Measurements from ENCODE around the gene IRAK1. TPM values are rescaled to one million over a fixed set of nuclear protein-coding genes. Genes with fewer than 3 reads are reported as not detected.

IRAK1 gene
- total and polyA plus RNA-seq, 9 of the 15 experiments (the other 6 are each of a cell fraction or from before 2014, with no cell fraction given): 11.6 to 261 (median 91.6) TPM

- FAIRE-seq (no peak), DNase-seq (ENCODE audit: extremely low read depth in 1 of 4, low spot score in 3 of 4) (peak in 1 of 4 experiments; percentile 33), ATAC-seq (peak; percentile 25; the same call in 2 of the 3 replicates)
- POLR2A ChIA-PET: interaction anchor here (1.0 to 1.7 kb wide), 4 partner anchors 9 to 97 kb away, joined by 3 to 6 read pairs (median 4); no protein-coding TSS in a partner anchor
- WGBS (ENCODE audit: insufficient coverage, low coverage, missing lambda C conversion rate): 61% methylated on average over 4 of the region's 5 CpGs
- Histone ChIP-seq H3K9me3 (replicated peaks; ENCODE audit: control insufficient read depth, insufficient read depth, low read depth, low read length) (no peaks in the 10 kb centered on the region), H3K9ac (ENCODE audit: insufficient read depth in 1 of 2, low read depth in 2 of 2, low read length in 2 of 2) (peak overlapping the region in 1 of 2 experiments; percentile 68; a peak in 2 of 4 replicates), H3K79me2 (ENCODE audit: control insufficient read depth, insufficient read depth, low read length) (peaks cover 46% of the 10 kb centered on the region), H3K4me1 (replicated peaks in 1 of 2; ENCODE audit: control insufficient read depth in 2 of 2, insufficient read depth in 2 of 2, low read length in 2 of 2) (peaks cover 21 to 65% of the 10 kb centered on the region in 2 experiments), H3K4me2 (ENCODE audit: insufficient read depth, low read length) (no peak overlapping the region; the same call in 1 of the 2 replicates), H3K36me3 (ENCODE audit: control insufficient read depth, insufficient read depth, low read length) (peaks cover 37% of the 10 kb centered on the region), H3K27me3 (ENCODE audit: control insufficient read depth in 2 of 2, insufficient read depth in 2 of 2, low read length in 2 of 2) (no peaks in the 10 kb centered on the region), H3K4me3 (no peak overlapping the region), H2AFZ (ENCODE audit: low read depth, low read length) (no peak overlapping the region), H3K9me1 (ENCODE audit: control insufficient read depth, insufficient read depth, low read length) (no peaks in the 10 kb centered on the region), H4K20me1 (replicated peaks; ENCODE audit: control insufficient read depth, insufficient read depth, low read length) (no peaks in the 10 kb centered on the region), H3K27ac (ENCODE audit: extremely low read depth, low read depth, low read length) (no peak overlapping the region; the same call in 2 of the 3 replicates)
- in situ Hi-C loops (cut with MboI) (no loop called here), intact Hi-C loops (cut with micrococcal nuclease) (loop anchor here (5.0 kb wide), 1 partner anchor 70 kb away; no protein-coding TSS in a partner anchor)
- CTCF ChIA-PET (ENCODE audit: low intra/inter-chr PET ratio): no interaction called here
- no TSS peak for BruUV-seq (replicated peaks)
- TF ChIP-seq POLR2G (IDR thresholded peaks at IDR 0.05; ENCODE audit: low read depth, low read length) (no peak; the same call in none of the 2 replicates), DLX4 (CRISPR knock-in tag; IDR thresholded peaks at IDR 0.05) (no peak), C11orf30 (IDR thresholded peaks at IDR 0.05; ENCODE audit: low read depth) (peak; percentile 35), HDGF (IDR thresholded peaks at IDR 0.05) (no peak), NFE2 (IDR thresholded peaks at IDR 0.05; ENCODE audit: low read depth) (0 out of 2 replicates have a peak, but pooled peaks have one; percentile 12), ZNF316 (IDR thresholded peaks at IDR 0.05) (0 out of 2 replicates have a peak, but pooled peaks have one; percentile 20), SUPT5H (IDR thresholded peaks at IDR 0.05) (no peak), NKRF (IDR thresholded peaks at IDR 0.05; ENCODE audit: borderline replicate concordance) (no peak)
- TF ChIP-seq, protein P1, sequence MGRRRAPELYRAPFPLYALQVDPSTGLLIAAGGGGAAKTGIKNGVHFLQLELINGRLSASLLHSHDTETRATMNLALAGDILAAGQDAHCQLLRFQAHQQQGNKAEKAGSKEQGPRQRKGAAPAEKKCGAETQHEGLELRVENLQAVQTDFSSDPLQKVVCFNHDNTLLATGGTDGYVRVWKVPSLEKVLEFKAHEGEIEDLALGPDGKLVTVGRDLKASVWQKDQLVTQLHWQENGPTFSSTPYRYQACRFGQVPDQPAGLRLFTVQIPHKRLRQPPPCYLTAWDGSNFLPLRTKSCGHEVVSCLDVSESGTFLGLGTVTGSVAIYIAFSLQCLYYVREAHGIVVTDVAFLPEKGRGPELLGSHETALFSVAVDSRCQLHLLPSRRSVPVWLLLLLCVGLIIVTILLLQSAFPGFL (CRISPR knock-in tag; IDR thresholded peaks at IDR 0.05): no peak
- TF ChIP-seq, protein P2, sequence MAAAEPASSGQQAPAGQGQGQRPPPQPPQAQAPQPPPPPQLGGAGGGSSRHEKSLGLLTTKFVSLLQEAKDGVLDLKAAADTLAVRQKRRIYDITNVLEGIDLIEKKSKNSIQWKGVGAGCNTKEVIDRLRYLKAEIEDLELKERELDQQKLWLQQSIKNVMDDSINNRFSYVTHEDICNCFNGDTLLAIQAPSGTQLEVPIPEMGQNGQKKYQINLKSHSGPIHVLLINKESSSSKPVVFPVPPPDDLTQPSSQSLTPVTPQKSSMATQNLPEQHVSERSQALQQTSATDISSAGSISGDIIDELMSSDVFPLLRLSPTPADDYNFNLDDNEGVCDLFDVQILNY (CRISPR knock-in tag; IDR thresholded peaks at IDR 0.05): no peak
- TF ChIP-seq, protein P3, sequence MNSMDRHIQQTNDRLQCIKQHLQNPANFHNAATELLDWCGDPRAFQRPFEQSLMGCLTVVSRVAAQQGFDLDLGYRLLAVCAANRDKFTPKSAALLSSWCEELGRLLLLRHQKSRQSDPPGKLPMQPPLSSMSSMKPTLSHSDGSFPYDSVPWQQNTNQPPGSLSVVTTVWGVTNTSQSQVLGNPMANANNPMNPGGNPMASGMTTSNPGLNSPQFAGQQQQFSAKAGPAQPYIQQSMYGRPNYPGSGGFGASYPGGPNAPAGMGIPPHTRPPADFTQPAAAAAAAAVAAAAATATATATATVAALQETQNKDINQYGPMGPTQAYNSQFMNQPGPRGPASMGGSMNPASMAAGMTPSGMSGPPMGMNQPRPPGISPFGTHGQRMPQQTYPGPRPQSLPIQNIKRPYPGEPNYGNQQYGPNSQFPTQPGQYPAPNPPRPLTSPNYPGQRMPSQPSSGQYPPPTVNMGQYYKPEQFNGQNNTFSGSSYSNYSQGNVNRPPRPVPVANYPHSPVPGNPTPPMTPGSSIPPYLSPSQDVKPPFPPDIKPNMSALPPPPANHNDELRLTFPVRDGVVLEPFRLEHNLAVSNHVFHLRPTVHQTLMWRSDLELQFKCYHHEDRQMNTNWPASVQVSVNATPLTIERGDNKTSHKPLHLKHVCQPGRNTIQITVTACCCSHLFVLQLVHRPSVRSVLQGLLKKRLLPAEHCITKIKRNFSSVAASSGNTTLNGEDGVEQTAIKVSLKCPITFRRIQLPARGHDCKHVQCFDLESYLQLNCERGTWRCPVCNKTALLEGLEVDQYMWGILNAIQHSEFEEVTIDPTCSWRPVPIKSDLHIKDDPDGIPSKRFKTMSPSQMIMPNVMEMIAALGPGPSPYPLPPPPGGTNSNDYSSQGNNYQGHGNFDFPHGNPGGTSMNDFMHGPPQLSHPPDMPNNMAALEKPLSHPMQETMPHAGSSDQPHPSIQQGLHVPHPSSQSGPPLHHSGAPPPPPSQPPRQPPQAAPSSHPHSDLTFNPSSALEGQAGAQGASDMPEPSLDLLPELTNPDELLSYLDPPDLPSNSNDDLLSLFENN (IDR thresholded peaks at IDR 0.05; ENCODE audit: low read depth in 2 of 2, low read length in 2 of 2): no peak
Observed at GRCh38 chrX:154022108-154022507, 2.4 kb upstream of the IRAK1 start.
